SU-DHL-6 (cell line): ENCODE data around the gene CLIP4.

ENCODE experiments used
- CTCF ChIP-seq: fragments of 200-600 bp; sonication (generic); IDR thresholded peaks from one replicate; pipeline ENCODE4 v1.5.1; 2017; ENCODE audit warnings: antibody characterized with exemption, mild to moderate bottlenecking, low read length, moderate library complexity; ENCODE audit not compliant: insufficient read depth, poor library complexity, severe bottlenecking
- EZH2phosphoT487 ChIP-seq: fragments of 200-600 bp; sonication (generic), shearing (Covaris generic); conservative IDR thresholded peaks from 2 replicates; pipeline ENCODE4 v1.6.1; 2018; ENCODE audit warnings: mild to moderate bottlenecking, antibody characterized with exemption, low read length, moderate library complexity, mixed read lengths

GRCh38 chr2:29106256-29106655 lies 9.0 kb upstream of the CLIP4 start:
- no peak for TF ChIP-seq CTCF
- no peak for TF ChIP-seq EZH2phosphoT487
